Measurements from ENCODE around the gene QSOX1. TPM values are rescaled to one million over a fixed set of nuclear protein-coding genes. Genes with fewer than 3 reads are reported as not detected.

QSOX1 gene
- total and polyA plus RNA-seq, 9 of the 15 experiments (the other 6 are each of a cell fraction or from before 2014, with no cell fraction given) = 4.0 to 53.1 (median 15.0) TPM

GRCh38 chr1:180155182-180155682 lies 563 bp downstream of the QSOX1 start:
- H3K4me1 ChIP-seq (replicated peaks in 1 of 2; ENCODE audit: control insufficient read depth in 2 of 2, insufficient read depth in 2 of 2, low read length in 2 of 2) = peaks cover 33 to 37% of the 10 kb centered on the region in 2 experiments
- peak overlapping the region; percentile 94 for H3K4me2 ChIP-seq (ENCODE audit: insufficient read depth, low read length)
- peak overlapping the region; percentile 90 for H2AFZ ChIP-seq (ENCODE audit: low read depth, low read length)
- H3K27me3 ChIP-seq (ENCODE audit: control insufficient read depth in 2 of 2, insufficient read depth in 2 of 2, low read length in 2 of 2) = no peaks in the 10 kb centered on the region
- DNase-seq (ENCODE audit: extremely low read depth in 1 of 4, low spot score in 3 of 4) (peak in 3 of 4 experiments; percentile 45 to 61 (median 60)), ATAC-seq (peak; percentile 18), FAIRE-seq (no peak)
- in situ Hi-C loops (cut with MboI) = no loop called here
- intact Hi-C loops (cut with micrococcal nuclease) = loop anchor here (5.0 kb wide), 2 partner anchors 198 to 278 kb away; partner anchors contain the start of gene TOR1AIP2
- ChIA-PET CTCF (ENCODE audit: low intra/inter-chr PET ratio) (no interaction called here), POLR2A (interaction anchor here (0.5 to 1.9 kb wide), 9 partner anchors 10 to 1617 kb away, joined by 3 to 11 read pairs (median 4); no protein-coding TSS in a partner anchor)
- H3K79me2 ChIP-seq (ENCODE audit: control insufficient read depth, insufficient read depth, low read length) = peaks cover 10% of the 10 kb centered on the region
- 6% methylated on average over 26 of the region's 29 CpGs for WGBS (ENCODE audit: insufficient coverage, low coverage, missing lambda C conversion rate)
- H3K36me3 ChIP-seq (ENCODE audit: control insufficient read depth, insufficient read depth, low read length) = no peaks in the 10 kb centered on the region
- peaks cover 14% of the 10 kb centered on the region; the same call in 1 of the 2 replicates for H4K20me1 ChIP-seq (replicated peaks; ENCODE audit: control insufficient read depth, insufficient read depth, low read length)
- H3K4me3 ChIP-seq = peak overlapping the region; percentile 77
- no peaks in the 10 kb centered on the region for H3K9me3 ChIP-seq (replicated peaks; ENCODE audit: control insufficient read depth, insufficient read depth, low read depth, low read length)
- H3K9ac ChIP-seq (ENCODE audit: insufficient read depth in 1 of 2, low read depth in 2 of 2, low read length in 2 of 2) = peak overlapping the region; percentile 65 to 93
- BruUV-seq (replicated peaks) = no TSS peak
- H3K9me1 ChIP-seq (ENCODE audit: control insufficient read depth, insufficient read depth, low read length) = no peaks in the 10 kb centered on the region
- peak overlapping the region; percentile 45; the same call in 2 of the 3 replicates for H3K27ac ChIP-seq (ENCODE audit: extremely low read depth, low read depth, low read length)
- TF ChIP-seq ZNF583 (CRISPR knock-in tag; IDR thresholded peaks at IDR 0.05) (no peak), RBFOX2 (IDR thresholded peaks at IDR 0.05; ENCODE audit: low read depth, low read length) (no peak), AFF4 (CRISPR knock-in tag; IDR thresholded peaks at IDR 0.05) (peak; percentile 70; the same call in 1 of the 2 replicates), ZBTB2 (IDR thresholded peaks at IDR 0.05) (peak; percentile 30; the same call in 1 of the 2 replicates), MXI1 (IDR thresholded peaks at IDR 0.05; ENCODE audit: low read depth, low read length) (no peak), KDM5B (IDR thresholded peaks at IDR 0.05; ENCODE audit: insufficient replicate concordance, low read depth, low read length) (no peak), IRF2 (CRISPR knock-in tag; IDR thresholded peaks at IDR 0.05) (0 out of 2 replicates have a peak, but pooled peaks have one; percentile 18), NCOA4 (IDR thresholded peaks at IDR 0.05; ENCODE audit: partially characterized antibody) (no peak), NR3C1 (CRISPR knock-in tag; IDR thresholded peaks at IDR 0.05) (peak; percentile 39), SAP30 (IDR thresholded peaks at IDR 0.05; ENCODE audit: borderline replicate concordance, insufficient read depth, low read depth, low read length, poor library complexity, severe bottlenecking) (peak; percentile 18), ZNF609 (CRISPR knock-in tag; IDR thresholded peaks at IDR 0.05; ENCODE audit: borderline replicate concordance) (0 out of 2 replicates have a peak, but pooled peaks have one; percentile 59)

Measured in K562 (cell line).